ENCODE results near the gene TFIP11.

TFIP11 gene

DNA sequence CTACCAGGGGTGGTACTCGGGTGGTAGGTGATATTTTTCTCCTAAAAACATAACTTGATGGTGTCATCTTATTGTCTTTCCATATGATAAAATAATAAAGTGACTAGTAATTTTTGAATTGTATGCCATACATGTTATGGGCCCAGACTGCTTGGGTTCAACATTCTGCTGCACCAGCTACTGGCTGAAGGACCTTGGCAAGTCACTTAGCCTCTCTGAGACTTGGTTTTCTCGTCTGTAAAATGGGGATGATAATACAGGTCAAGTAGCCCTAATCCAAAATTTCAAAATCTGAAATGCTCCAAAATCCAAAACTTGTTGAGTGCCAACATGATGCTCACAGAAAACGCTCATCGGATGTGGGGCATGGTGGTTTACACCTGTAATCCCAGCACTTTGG lies 35.6 kb upstream of the TFIP11 start:
- TF ChIP-seq, protein P1, sequence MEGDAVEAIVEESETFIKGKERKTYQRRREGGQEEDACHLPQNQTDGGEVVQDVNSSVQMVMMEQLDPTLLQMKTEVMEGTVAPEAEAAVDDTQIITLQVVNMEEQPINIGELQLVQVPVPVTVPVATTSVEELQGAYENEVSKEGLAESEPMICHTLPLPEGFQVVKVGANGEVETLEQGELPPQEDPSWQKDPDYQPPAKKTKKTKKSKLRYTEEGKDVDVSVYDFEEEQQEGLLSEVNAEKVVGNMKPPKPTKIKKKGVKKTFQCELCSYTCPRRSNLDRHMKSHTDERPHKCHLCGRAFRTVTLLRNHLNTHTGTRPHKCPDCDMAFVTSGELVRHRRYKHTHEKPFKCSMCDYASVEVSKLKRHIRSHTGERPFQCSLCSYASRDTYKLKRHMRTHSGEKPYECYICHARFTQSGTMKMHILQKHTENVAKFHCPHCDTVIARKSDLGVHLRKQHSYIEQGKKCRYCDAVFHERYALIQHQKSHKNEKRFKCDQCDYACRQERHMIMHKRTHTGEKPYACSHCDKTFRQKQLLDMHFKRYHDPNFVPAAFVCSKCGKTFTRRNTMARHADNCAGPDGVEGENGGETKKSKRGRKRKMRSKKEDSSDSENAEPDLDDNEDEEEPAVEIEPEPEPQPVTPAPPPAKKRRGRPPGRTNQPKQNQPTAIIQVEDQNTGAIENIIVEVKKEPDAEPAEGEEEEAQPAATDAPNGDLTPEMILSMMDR (IDR thresholded peaks at IDR 0.05; ENCODE audit: extremely low read depth, missing control alignments): no peak

DNA sequence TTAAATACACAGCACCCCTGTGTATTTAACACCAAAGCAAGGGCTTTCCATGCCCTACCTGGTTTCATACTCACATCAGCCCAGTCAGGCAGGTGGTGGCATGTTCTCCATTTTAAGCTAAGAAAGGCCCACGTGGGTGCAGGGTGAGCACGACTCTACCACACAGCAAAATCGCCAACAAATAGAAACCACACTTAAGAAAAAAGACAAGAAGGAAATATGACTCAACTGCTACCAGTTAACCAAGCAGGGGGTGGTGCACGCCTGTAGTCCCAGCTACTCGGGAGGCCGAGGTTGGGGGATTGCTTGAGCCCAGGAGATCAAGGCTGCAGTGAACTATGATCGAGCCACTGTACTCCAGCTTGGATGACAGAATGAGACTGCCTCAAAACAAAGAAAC lies 35.2 kb upstream of the TFIP11 start:
- TF ChIP-seq, protein P1 (IDR thresholded peaks at IDR 0.05; ENCODE audit: extremely low read depth, missing control alignments): no peak
- no peak for DNase-seq (ENCODE audit: low spot score)

More for the DNA sequence above, 35.6 kb upstream of the TFIP11 start:
- no peak for DNase-seq (ENCODE audit: low spot score)

DNA sequence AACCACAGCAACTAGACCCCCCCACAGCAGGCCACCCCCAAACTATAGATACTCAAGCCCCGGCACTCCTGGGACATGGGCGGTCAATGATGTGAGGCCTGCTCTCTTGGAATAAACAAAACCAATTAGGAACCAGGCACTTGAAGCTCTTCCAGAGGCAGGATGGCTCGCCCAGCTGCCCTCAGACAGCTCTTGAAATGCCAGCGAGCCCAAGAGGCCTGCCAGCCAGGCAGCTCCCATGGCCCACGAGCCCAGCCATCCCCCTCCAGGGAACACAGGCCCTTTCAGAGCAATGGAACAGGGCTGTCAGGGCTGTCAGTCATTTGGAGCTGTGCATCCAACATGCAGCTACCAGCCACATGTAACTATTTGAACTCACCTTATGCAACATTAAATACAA lies 34.0 kb upstream of the TFIP11 start:
- no peak for DNase-seq (ENCODE audit: low spot score)
- TF ChIP-seq, protein P1 (IDR thresholded peaks at IDR 0.05; ENCODE audit: extremely low read depth, missing control alignments): no peak

DNA sequence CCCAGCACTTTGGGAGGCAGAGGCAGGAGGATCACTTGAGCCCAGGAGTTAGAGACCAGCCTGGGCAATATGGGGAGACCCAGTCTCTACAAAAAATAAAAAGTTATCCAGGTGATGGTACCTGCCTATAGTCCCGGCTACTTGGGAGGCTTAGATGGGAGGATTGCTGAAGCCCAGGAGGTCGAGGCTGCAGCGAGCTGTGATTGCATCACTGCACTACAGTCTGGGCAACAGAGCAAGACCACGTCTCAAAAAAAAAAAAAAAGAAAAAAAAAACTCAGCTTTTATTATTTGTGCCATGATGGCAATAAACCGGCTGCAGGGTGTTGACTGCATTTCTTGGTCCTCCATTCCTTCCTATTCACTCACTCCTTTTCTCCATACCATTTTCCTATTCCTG lies 33.6 kb upstream of the TFIP11 start:
- no peak for DNase-seq (ENCODE audit: low spot score)
- TF ChIP-seq, protein P1 (IDR thresholded peaks at IDR 0.05; ENCODE audit: extremely low read depth, missing control alignments): no peak

DNA sequence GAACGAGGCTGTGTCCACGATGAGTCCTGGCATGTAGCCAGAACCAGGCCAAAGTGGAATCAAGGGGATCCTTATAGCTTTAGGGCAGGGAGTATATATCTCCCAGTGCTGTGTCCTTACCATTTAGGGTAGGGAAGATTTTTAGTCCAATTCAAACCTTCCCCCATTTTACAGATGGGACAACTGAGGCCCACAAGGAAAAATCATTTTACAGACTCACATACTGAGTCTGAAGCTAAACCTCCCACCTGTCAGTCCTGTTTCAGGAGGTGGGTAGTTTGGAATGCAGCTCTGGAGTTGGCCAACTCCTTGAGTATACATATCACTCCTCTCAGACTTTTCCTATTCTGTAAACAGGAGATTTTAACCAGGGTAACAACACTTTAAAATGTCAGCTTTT lies 33.1 kb upstream of the TFIP11 start:
- TF ChIP-seq, protein P1 (IDR thresholded peaks at IDR 0.05; ENCODE audit: extremely low read depth, missing control alignments): no peak
- DNase-seq (ENCODE audit: low spot score): no peak

DNA sequence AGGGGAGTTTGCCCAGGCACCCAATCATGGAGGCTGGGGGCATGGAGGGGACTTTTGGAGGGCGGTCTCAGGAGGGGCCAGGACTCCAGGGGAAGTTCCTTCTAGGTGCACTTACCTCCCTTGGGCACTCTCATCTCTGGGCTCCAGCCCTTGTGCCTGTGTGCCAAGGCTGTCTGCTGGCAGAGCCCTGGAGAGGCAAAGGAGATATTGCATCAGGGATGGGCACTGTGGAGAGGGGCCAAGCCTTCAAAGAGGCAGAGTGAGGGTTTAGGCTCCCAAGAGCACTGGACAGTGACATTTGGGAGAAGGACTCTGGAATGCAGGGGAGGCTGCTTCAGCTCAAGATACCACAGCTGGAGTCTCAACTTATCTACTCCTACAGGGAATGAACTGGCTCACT lies 32.2 kb upstream of the TFIP11 start:
- no peak for DNase-seq (ENCODE audit: low spot score)
- TF ChIP-seq, protein P1 (IDR thresholded peaks at IDR 0.05; ENCODE audit: extremely low read depth, missing control alignments): no peak

DNA sequence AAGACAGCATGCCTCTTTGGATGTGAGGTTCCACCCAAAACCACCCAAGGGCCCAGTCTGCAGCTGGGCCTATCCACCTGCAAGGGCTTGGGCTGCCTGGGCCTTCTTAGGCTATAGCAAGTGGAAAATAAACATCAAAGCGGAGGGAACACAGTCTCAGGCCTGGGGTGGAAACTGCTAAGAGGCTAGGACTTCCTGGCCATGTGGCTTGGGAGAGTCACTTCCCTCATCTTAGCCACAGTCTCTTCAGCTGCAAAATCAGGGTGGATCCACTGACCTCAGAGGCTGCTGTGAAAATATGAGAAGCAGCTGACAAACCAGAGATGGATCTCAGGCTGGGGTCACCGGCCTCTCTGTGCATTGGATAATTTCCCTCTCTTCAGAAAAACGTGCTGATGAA lies 30.6 kb upstream of the TFIP11 start:
- DNase-seq (ENCODE audit: low spot score): no peak
- TF ChIP-seq, protein P1 (IDR thresholded peaks at IDR 0.05; ENCODE audit: extremely low read depth, missing control alignments): no peak

Data from GM20000 (cell line).